WERI-Rb-1 (cell line): Measurements from ENCODE around the gene COL23A1.
A peak's percentile ranks its signal among the peaks of the same experiment; 100 is the strongest.

ENCODE experiments used
- DNase-seq: peaks from one replicate; pipeline ENCODE4 v3.0.0-alpha.2; 2020
- H3K27ac ChIP-seq: fragments of 250-450 bp; sonication (Bioruptor Pico); 2 replicates; pipeline ENCODE4 v1.5.1; 2020; ENCODE audit warnings: mild to moderate bottlenecking, moderate library complexity
- H3K27me3 ChIP-seq: fragments of 250-450 bp; sonication (Bioruptor Pico); 2 replicates; pipeline ENCODE4 v1.5.1; 2021; ENCODE audit warnings: mild to moderate bottlenecking, low read depth, moderate library complexity; ENCODE audit not compliant: insufficient read depth, severe bottlenecking
- H3K36me3 ChIP-seq: fragments of 250-450 bp; sonication (Bioruptor Pico); 2 replicates; pipeline ENCODE4 v1.5.1; 2020; ENCODE audit warnings: mild to moderate bottlenecking, moderate library complexity
- H3K4me3 ChIP-seq: 2 replicates; pipeline ENCODE4 v1.5.1; 2011; ENCODE audit warnings: low read depth, mild to moderate bottlenecking, control low read depth, low read length
- H3K9me3 ChIP-seq: fragments of 250-450 bp; sonication (Bioruptor Pico); 2 replicates; pipeline ENCODE4 v1.5.1; 2021; ENCODE audit warnings: mild to moderate bottlenecking, moderate library complexity; ENCODE audit not compliant: severe bottlenecking
- TF ChIP-seq, protein P1 (sequence below): IDR thresholded peaks from 2 replicates; pipeline ENCODE4 v1.5.1; 2011; ENCODE audit warnings: low read depth, mild to moderate bottlenecking, control low read depth, inconsistent platforms, low read length

COL23A1 gene

DNA sequence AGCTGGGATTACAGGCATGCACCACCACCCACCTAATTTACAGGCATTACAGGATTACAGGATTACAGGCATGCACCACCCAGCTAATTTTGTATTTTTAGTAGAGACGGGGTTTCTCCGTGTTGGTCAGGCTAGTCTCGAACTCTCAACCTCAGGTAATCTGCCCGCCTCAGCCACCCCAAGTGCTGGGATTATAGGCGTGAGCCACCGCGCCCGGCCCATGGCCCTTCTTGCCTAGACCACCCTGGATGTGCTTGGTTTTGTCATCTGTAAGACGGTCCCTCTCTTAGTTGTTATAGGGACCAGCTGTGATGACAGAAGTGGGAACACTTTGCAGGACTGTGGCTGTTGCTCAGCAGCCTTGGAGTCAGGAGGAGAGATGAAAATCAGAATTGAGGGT is 354.1 kb downstream of the COL23A1 start:
- DNase-seq, result no peak
- no peaks in the 10 kb centered on the region for H3K9me3 ChIP-seq
- no peak overlapping the region for H3K4me3 ChIP-seq
- H3K27me3 ChIP-seq, result no peaks in the 10 kb centered on the region
- TF ChIP-seq, protein P1, sequence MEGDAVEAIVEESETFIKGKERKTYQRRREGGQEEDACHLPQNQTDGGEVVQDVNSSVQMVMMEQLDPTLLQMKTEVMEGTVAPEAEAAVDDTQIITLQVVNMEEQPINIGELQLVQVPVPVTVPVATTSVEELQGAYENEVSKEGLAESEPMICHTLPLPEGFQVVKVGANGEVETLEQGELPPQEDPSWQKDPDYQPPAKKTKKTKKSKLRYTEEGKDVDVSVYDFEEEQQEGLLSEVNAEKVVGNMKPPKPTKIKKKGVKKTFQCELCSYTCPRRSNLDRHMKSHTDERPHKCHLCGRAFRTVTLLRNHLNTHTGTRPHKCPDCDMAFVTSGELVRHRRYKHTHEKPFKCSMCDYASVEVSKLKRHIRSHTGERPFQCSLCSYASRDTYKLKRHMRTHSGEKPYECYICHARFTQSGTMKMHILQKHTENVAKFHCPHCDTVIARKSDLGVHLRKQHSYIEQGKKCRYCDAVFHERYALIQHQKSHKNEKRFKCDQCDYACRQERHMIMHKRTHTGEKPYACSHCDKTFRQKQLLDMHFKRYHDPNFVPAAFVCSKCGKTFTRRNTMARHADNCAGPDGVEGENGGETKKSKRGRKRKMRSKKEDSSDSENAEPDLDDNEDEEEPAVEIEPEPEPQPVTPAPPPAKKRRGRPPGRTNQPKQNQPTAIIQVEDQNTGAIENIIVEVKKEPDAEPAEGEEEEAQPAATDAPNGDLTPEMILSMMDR, result no peak
- no peak overlapping the region for H3K27ac ChIP-seq
- no peaks in the 10 kb centered on the region; the same call in 1 of the 2 replicates for H3K36me3 ChIP-seq

DNA sequence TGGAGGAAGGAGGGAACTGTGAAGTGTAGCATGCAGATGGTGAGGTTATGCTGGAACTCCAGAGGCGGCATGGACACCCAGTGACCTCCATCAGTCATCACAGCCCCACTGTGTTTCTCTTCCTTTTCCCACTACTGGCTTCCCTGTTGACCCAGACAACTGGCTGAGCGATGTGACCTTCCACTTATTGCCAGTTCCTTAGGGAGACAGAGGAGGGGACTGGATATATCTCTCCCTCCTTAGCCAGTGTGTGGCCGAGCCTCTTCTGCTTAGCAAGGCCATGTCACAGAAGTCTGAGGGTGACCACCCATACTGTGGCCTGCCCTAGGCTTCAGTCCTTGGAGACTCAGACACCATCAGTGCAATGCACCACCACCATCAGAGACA is 354.6 kb downstream of the COL23A1 start:
- TF ChIP-seq, protein P1, result no peak
- H3K36me3 ChIP-seq, result no peaks in the 10 kb centered on the region; the same call in 1 of the 2 replicates
- H3K27ac ChIP-seq, result no peak overlapping the region
- H3K9me3 ChIP-seq, result no peaks in the 10 kb centered on the region
- H3K27me3 ChIP-seq, result no peaks in the 10 kb centered on the region
- no peak for DNase-seq
- no peak overlapping the region for H3K4me3 ChIP-seq

DNA sequence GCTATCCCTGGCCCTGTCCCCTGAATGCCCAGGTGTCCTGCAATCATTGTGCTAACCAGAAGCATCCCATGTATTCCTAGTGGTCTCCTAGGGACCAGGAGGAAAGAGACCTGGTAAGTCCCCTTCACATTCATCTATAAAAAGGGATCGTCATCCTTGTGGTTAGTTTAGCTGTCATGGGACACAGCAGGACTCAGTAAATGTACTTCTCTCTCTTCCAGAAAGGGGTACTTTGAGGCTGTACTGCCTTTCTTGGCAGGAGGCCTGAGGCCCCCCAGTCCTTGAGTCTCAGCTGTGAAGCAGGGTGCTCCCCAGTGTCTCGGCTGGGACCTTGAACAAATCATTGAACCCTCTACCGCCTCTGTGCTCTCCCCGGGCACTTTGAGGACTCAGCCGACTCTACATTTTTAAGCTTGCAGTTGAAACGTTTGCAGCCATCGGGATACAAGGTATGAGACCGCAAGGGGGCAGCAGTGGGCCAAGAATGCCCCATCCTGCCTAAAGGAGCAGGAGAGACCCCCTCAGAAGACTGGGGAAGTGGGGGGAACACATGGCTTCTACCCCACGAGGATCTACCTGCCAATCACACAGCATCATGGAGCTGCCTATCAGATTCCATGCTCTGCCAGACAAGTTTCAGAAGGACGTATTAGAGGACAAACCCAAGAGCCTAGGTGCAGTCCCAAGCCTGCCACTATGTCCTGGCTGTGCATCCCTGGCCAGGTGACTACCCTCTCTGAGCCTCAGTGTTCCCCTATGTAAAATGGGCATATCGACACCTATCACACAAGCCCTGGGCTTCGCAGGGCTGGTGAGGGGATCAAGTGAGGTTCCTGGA is 355.2 kb downstream of the COL23A1 start:
- Histone ChIP-seq H3K27ac (no peak overlapping the region), H3K9me3 (no peaks in the 10 kb centered on the region), H3K27me3 (no peaks in the 10 kb centered on the region), H3K4me3 (no peak overlapping the region), H3K36me3 (no peaks in the 10 kb centered on the region; the same call in 1 of the 2 replicates)
- peak; percentile 65 for DNase-seq
- TF ChIP-seq, protein P1, result peak; percentile 67

DNA sequence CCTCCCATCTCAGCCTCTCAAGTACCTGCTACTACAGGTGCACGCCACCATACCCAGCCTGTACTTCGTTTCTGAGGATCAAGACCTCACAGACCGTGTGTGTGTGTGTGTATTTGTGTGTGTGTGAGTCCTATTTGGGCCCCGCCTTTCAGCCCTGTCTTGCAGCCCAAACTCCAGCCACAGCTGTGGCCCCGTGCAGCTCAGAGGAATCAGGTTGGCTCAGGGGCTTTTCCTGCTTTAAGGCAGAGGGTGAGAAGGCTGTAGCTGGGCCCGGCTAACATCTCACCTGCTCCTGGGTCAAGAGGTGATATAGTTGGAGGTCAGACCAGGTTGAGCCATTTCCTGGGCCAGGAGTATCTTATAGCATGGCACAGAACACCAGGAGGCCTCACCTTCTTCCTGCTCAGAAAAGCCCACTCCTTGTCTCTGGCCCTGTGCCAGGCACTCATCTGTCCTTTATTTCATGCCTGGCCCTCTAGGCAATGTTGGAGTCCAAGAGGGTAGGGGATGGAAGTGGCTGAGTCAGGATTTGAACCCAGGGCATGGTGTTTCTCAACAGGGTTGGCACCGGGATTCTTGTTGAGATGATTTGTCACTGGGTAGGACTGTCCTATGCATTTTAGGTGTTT is 356.0 kb downstream of the COL23A1 start:
- TF ChIP-seq, protein P1, result no peak
- Histone ChIP-seq H3K27ac (no peak overlapping the region), H3K27me3 (no peaks in the 10 kb centered on the region), H3K9me3 (no peaks in the 10 kb centered on the region), H3K36me3 (no peaks in the 10 kb centered on the region; the same call in 1 of the 2 replicates), H3K4me3 (no peak overlapping the region)
- DNase-seq, result no peak

DNA sequence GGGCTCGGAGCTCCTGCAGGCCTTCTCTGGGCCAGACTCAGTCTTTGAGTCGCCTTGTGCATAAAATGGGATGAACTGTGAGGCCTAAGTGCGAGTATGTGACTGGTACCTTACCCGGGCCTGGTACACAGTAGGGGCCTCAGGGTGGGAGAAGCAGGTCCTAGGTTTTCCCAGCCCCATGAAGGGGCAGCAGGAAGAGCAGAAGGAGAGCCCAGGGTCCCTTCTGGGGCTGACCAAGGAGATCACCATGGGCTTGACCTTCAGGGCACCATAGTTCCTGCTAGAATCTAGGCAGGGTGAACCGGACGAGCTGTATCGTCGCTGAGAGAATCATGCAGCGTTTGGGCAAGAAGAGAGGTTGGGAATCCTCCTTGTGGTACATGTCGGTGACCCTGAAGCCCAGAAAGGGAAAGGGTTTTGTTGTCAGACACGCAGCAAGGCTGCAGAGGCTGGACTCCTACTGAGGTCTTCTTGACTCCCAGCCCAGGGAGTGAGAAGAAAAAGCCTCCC is 357.2 kb downstream of the COL23A1 start:
- no peaks in the 10 kb centered on the region for H3K27me3 ChIP-seq
- TF ChIP-seq, protein P1, result no peak
- no peak for DNase-seq

More for the DNA sequence above, 357.2 kb downstream of the COL23A1 start:
- Histone ChIP-seq H3K4me3 (peak overlapping the region; percentile 72), H3K36me3 (no peaks in the 10 kb centered on the region; the same call in 1 of the 2 replicates), H3K9me3 (no peaks in the 10 kb centered on the region), H3K27ac (peak overlapping the region; percentile 79)
